NCI-H1436 (cell line): ENCODE measurements around the gene HAPSTR1.
A peak's percentile ranks its signal among the peaks of the same experiment; 100 is the strongest.

Experiments used
- DNase-seq: peaks from one replicate; lab custom pipeline; 2025; lab: John Stamatoyannopoulos, UW

Gene HAPSTR1

GRCh38 chr16:9123401-9123800 lies 32.0 kb downstream of the HAPSTR1 start:
- DNase-seq, result no peak

GRCh38 chr16:9123871-9124270 lies 32.4 kb downstream of the HAPSTR1 start:
- DNase-seq, result no peak

- DNase-seq, result no peak
Observed at GRCh38 chr16:9124444-9124843, 33.0 kb downstream of the HAPSTR1 start.

GRCh38 chr16:9124908-9125584 lies 33.6 kb downstream of the HAPSTR1 start:
- DNase-seq, result no peak

GRCh38 chr16:9125658-9126505 lies 34.4 kb downstream of the HAPSTR1 start:
- DNase-seq, result no peak

- no peak for DNase-seq
Observed at GRCh38 chr16:9126609-9127008, 35.2 kb downstream of the HAPSTR1 start.

GRCh38 chr16:9128346-9129342 lies 37.2 kb downstream of the HAPSTR1 start:
- no peak for DNase-seq

- no peak for DNase-seq
Observed at GRCh38 chr16:9134306-9134705, 42.9 kb downstream of the HAPSTR1 start.

GRCh38 chr16:9134739-9135138 lies 43.3 kb downstream of the HAPSTR1 start:
- DNase-seq, result peak; percentile 70

GRCh38 chr16:9135797-9136196 lies 44.4 kb downstream of the HAPSTR1 start:
- DNase-seq, result no peak

- DNase-seq, result no peak
Observed at GRCh38 chr16:9136596-9136995, 45.2 kb downstream of the HAPSTR1 start.

- DNase-seq, result no peak
Observed at GRCh38 chr16:9138021-9138680, 46.7 kb downstream of the HAPSTR1 start.

- peak; percentile 45 for DNase-seq
Observed at GRCh38 chr16:9138731-9139501, 47.5 kb downstream of the HAPSTR1 start.

- DNase-seq, result no peak
Observed at GRCh38 chr16:9139965-9140364, 48.5 kb downstream of the HAPSTR1 start.
